SK-N-SH (cell line): Measurements from ENCODE around the gene CSTB. TPM values are rescaled to one million over a fixed set of nuclear protein-coding genes. Genes with fewer than 3 reads are reported as not detected.

Source experiments
- CTCF ChIA-PET: fragments of 300-600, 350-600 bp; formaldehyde crosslinking; extraction: SDS; loops from one replicate; lab custom pipeline; 2021; lab: Yijun Ruan, JAX
- POLR2A ChIA-PET: fragments of 350-600 bp; sonication (Branson Sonifier 250); formaldehyde crosslinking; extraction: SDS; loops from one replicate; lab custom pipeline; 2020; ENCODE audit warnings: antibody characterized with exemption, inconsistent platforms; lab: Yijun Ruan, JAX
- DNase-seq: peaks from one replicate; pipeline ENCODE4 v3.0.0; 2012
- H2AFZ ChIP-seq: fragments of 200-600 bp; sonication (generic); 2 replicates; pipeline ENCODE4 v1.8.1; 2016; ENCODE audit warnings: antibody characterized with exemption, mild to moderate bottlenecking, low read depth
- H3F3A ChIP-seq: fragments of 200-600 bp; sonication (generic); replicated peaks from 2 replicates; pipeline ENCODE3; 2016; ENCODE audit warnings: antibody characterized with exemption, mild to moderate bottlenecking; ENCODE audit not compliant: insufficient read depth
- H3K27ac ChIP-seq, 2 experiments: fragments of 200-500 bp in 1 of 2; fragments of 200-600 bp in 1 of 2; sonication (Bioruptor generic) in 1 of 2; sonication (generic), shearing (Covaris generic) in 1 of 2; 2 replicates each; pipeline versions ENCODE4 v1.5.1 to v1.6.1; 2014 to 2016; ENCODE audit warnings: low read depth in 2 of 2, inconsistent platforms in 1 of 2, low read length in 1 of 2, mild to moderate bottlenecking in 1 of 2, mixed read lengths in 1 of 2
- H3K27me3 ChIP-seq: fragments of 200-600 bp; sonication (generic), shearing (Covaris generic); 2 replicates; pipeline ENCODE4 v1.6.1; 2016; ENCODE audit warnings: mixed run types; ENCODE audit not compliant: insufficient read depth
- H3K36me3 ChIP-seq, 2 experiments: fragments of 200-500 bp in 1 of 2; fragments of 200-600 bp in 1 of 2; sonication (Bioruptor generic) in 1 of 2; sonication (generic) in 1 of 2; replicated peaks in 1 of 2; 2 replicates each; pipeline versions ENCODE3 to v1.5.1; 2014 to 2016; ENCODE audit warnings: low read length in 1 of 2, mild to moderate bottlenecking in 1 of 2; ENCODE audit not compliant: insufficient read depth in 2 of 2, control insufficient read depth in 1 of 2
- H3K4me1 ChIP-seq, 2 experiments: fragments of 200-500 bp in 1 of 2; fragments of 200-600 bp in 1 of 2; sonication (Bioruptor generic) in 1 of 2; sonication (generic), shearing (Covaris generic) in 1 of 2; 2 replicates each; pipeline versions ENCODE4 v1.5.1 to v1.6.1; 2014 to 2016; ENCODE audit warnings: low read depth in 1 of 2, low read length in 1 of 2, mixed run types in 1 of 2; ENCODE audit not compliant: insufficient read depth in 2 of 2, control insufficient read depth in 1 of 2
- H3K4me2 ChIP-seq: fragments of 200-600 bp; sonication (generic), shearing (Covaris generic); 2 replicates; pipeline ENCODE4 v1.6.1; 2017; ENCODE audit warnings: mixed run types
- H3K4me3 ChIP-seq, 2 experiments: fragments of 200-500 bp in 1 of 2; fragments of 200-600 bp in 1 of 2; sonication (Bioruptor generic) in 1 of 2; sonication (generic), shearing (Covaris generic) in 1 of 2; 2 replicates each; pipeline versions ENCODE4 v1.5.1 to v1.8.1; 2014 to 2016; ENCODE audit warnings: low read depth in 2 of 2, inconsistent platforms in 1 of 2, low read length in 1 of 2, mild to moderate bottlenecking in 1 of 2, mixed read lengths in 1 of 2, moderate library complexity in 1 of 2
- H3K79me2 ChIP-seq: fragments of 200-600 bp; sonication (generic); 2 replicates; pipeline ENCODE4 v1.8.1; 2017; ENCODE audit warnings: mild to moderate bottlenecking; ENCODE audit not compliant: insufficient read depth
- H3K9ac ChIP-seq: fragments of 200-600 bp; sonication (generic); 2 replicates; pipeline ENCODE4 v1.6.1; 2017; ENCODE audit warnings: mixed run types
- H3K9me2 ChIP-seq: fragments of 200-600 bp; sonication (generic); 2 replicates; pipeline ENCODE4 v1.6.1; 2017; ENCODE audit warnings: mixed run types
- H3K9me3 ChIP-seq: fragments of 200-600 bp; sonication (generic); 2 replicates; pipeline ENCODE4 v1.6.1; 2017; ENCODE audit warnings: mixed run types, mild to moderate bottlenecking, moderate library complexity
- H4K20me1 ChIP-seq: fragments of 200-600 bp; sonication (generic); 2 replicates; pipeline ENCODE4 v1.6.1; 2017; ENCODE audit warnings: mild to moderate bottlenecking, mixed run types; ENCODE audit not compliant: insufficient read depth
- CHD2 ChIP-seq: fragments of 150-350 bp; IDR thresholded peaks from 2 replicates; pipeline ENCODE4 v1.6.1; 2018; ENCODE audit warnings: low read length; ENCODE audit not compliant: partially characterized antibody
- ELF1 ChIP-seq: IDR thresholded peaks from 2 replicates; pipeline ENCODE4 v1.4.0; 2012
- GABPA ChIP-seq: IDR thresholded peaks from 2 replicates; pipeline ENCODE4 v1.4.0; 2012; ENCODE audit warnings: low read depth, mild to moderate bottlenecking
- MAX ChIP-seq: IDR thresholded peaks from 2 replicates; pipeline ENCODE4 v1.4.0; 2012; ENCODE audit warnings: low read depth
- MXI1 ChIP-seq: IDR thresholded peaks from 2 replicates; pipeline ENCODE4 v1.6.1; 2012; ENCODE audit warnings: mild to moderate bottlenecking, low read depth, low read length, improper control_type of control experiment
- RCOR1 ChIP-seq: fragments of 150-350 bp; IDR thresholded peaks from 2 replicates; pipeline ENCODE4 v1.6.1; 2017; ENCODE audit warnings: antibody characterized with exemption, low read length
- RFX5 ChIP-seq: IDR thresholded peaks from 2 replicates; pipeline ENCODE4 v1.6.1; 2012; ENCODE audit warnings: mild to moderate bottlenecking, improper control_type of control experiment, low read length
- SIN3A ChIP-seq: IDR thresholded peaks from 2 replicates; pipeline ENCODE4 v1.6.1; 2012; ENCODE audit warnings: low read depth, mild to moderate bottlenecking, low read length, moderate library complexity, borderline replicate concordance
- USF1 ChIP-seq: IDR thresholded peaks from 2 replicates; pipeline ENCODE4 v1.4.0; 2012; ENCODE audit warnings: low read depth, borderline replicate concordance
- USF2 ChIP-seq: fragments of 150-350 bp; IDR thresholded peaks from 2 replicates; pipeline ENCODE4 v1.6.1; 2017; ENCODE audit warnings: antibody characterized with exemption, low read length, low read depth, borderline replicate concordance
- whole genome bisulfite sequencing: methylation state at CpG from one replicate; pipeline ENCODE4 v1.1.6; 2017; ENCODE audit warnings: low lambda C conversion rate; 5-methylcytosine and 5-hydroxymethylcytosine counted together
- polyA plus RNA-seq, 3 experiments: library from polyadenylated mRNA; depleted of rRNA; stranded (reverse); fragments of >200 nt; gene quantifications; 2 replicates each; pipeline ENCODE4 v1.2.3, GENCODE V29; 2012

The CSTB gene
- polyA plus RNA-seq, 1 of the 3 experiments (the other 2 are of a cell fraction): 101 TPM

DNA sequence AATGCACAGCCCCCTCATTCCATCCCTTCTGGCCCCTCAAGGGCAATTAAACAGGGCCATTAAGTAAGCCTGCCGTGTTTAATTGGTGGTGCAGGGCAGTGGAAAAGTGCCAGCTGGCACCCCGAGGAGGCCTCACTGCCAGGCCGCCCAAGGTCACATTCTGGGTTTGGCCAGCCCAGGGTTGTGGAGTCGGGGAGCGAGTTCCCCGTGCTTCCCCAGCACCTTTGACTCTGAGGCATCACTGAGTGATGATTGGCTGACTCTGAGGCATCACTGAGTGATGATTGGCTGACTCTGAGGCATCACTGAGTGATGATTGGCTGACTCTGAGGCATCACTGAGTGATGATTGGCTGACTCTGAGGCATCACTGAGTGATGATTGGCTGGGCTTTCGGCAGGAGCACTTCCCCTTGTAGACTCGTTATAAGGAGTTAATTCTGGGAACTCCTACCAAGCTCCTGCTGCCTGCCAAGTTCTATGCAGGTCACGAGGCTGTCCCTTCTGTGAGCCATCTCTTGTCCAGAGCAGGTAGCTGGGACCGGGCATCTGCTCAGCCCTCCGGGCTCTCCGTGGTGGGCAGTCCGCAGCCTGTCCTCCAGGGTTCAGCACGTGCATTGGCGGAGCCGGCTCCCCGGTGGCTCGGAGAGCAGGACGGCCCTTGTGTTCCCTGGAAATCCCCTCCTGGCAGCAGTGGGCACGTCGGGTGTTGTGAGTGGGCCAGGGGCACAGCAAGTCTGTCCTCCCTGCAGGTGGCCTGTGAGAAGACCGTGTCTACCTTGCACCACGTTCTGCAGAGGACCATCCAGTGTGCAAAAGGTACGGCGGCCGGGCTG, 20.9 kb downstream of the CSTB start:
- Histone ChIP-seq H3F3A (no peaks in the 10 kb centered on the region), H3K4me1 (no peaks in the 10 kb centered on the region), H3K36me3 (peaks cover 0 to 65% of the 10 kb centered on the region in 2 experiments), H3K9ac (no peak overlapping the region), H3K4me2 (no peak overlapping the region), H4K20me1 (no peaks in the 10 kb centered on the region), H3K9me2 (no peaks in the 10 kb centered on the region), H3K27me3 (no peaks in the 10 kb centered on the region), H3K27ac (no peak overlapping the region; a peak in 1 of 4 replicates), H3K9me3 (no peaks in the 10 kb centered on the region), H3K4me3 (no peak overlapping the region), H2AFZ (no peak overlapping the region), H3K79me2 (no peaks in the 10 kb centered on the region)
- 98% methylated on average over 8 of the region's 26 CpGs for WGBS
- TF ChIP-seq GABPA (no peak), RFX5 (peak; percentile 58; the same call in 1 of the 2 replicates)
- peak; percentile 55 for DNase-seq
- ChIA-PET POLR2A (no interaction called here), CTCF (interaction anchor here (1.4 kb wide), 1 partner anchor 14 kb away, joined by 4 read pairs; no protein-coding TSS in a partner anchor)

DNA sequence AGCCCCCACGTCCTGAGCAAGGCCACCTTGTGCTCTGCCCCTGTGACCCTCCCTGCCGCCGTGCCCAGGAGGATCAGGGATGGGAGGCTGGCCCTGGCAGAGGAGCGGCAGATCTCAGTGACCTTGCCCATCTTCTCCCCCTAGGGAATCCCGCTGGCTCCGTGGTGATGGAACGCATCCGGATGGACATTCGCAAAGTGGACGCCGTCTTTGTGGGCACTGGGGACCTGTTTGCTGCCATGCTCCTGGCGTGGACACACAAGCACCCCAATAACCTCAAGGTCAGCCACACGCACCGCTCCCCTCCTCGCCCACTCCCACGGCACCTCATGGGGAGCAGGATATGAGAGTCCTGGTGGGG, 22.7 kb downstream of the CSTB start:
- Histone ChIP-seq H3K9me2 (no peaks in the 10 kb centered on the region), H3K79me2 (no peaks in the 10 kb centered on the region), H3K9me3 (no peaks in the 10 kb centered on the region), H3K4me1 (no peaks in the 10 kb centered on the region), H3K36me3 (peaks cover 0 to 56% of the 10 kb centered on the region in 2 experiments), H3K4me2 (no peak overlapping the region), H3K4me3 (no peak overlapping the region), H4K20me1 (no peaks in the 10 kb centered on the region), H3K27ac (no peak overlapping the region), H2AFZ (no peak overlapping the region), H3F3A (no peaks in the 10 kb centered on the region), H3K9ac (no peak overlapping the region), H3K27me3 (no peaks in the 10 kb centered on the region)
- DNase-seq: no peak
- CTCF ChIA-PET: no interaction called here
- TF ChIP-seq SIN3A (no peak), RCOR1 (no peak), GABPA (no peak), ELF1 (no peak), USF2 (no peak), MAX (no peak), CHD2 (no peak), RFX5 (no peak), MXI1 (no peak), USF1 (no peak)
- POLR2A ChIA-PET: no interaction called here
- WGBS: 94% methylated on average over 14 of the region's 16 CpGs
